Measurements from ENCODE around the gene HAPLN3.

HAPLN3 gene

DNA sequence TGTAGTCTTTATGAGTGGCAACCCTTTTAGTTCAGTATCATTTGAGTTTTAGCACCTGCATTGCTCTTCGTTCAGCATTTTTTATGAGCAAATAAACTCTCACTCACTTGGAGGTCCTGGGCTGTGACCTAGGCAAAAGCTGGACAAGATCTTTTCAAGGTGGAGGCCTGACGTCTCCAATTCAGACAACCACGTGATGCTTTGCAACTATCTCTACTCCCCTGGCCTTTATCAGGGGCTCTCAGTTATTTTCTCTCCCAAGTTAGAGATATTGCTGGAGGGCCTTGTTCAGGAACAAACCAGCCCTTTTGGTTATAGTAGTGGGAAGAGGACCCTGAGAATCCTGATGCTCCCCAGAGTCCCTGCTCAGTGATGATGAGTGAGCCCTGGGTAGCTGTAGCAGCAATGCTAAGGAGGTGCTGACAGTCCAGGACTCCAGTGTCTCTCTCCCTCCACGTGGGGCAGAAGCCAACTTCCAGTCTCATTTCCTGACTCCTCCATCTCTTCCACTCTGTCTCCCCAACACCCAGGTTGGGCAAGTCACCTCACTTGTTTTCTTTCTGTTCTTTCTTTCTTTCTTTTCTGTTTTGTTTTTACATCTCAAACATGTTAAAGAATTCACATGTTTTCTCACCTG is 30.4 kb downstream of the HAPLN3 start:
- no peak for DNase-seq (ENCODE audit: low read depth in 2 of 3, low spot score in 1 of 3)

DNA sequence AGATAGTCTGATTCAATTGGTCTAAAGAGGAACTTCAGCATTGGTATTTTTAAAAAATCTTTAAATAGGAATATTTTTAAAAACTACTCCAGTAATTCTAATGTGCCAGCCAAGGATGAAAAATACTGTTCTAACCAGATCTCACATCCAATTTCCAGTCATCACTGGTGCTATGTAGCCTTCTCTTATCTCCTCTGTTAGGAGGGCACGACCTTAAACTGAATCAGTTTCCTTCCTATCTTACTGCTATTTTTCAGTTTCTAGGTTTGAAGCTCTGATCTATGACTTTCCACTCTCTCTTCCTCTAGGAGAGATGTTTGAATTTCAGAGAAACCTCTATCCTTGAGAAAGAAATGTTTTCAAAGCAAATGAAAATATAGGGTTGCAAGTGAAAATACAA is 31.9 kb downstream of the HAPLN3 start:
- DNase-seq (ENCODE audit: low read depth in 2 of 3, low spot score in 1 of 3): no peak

DNA sequence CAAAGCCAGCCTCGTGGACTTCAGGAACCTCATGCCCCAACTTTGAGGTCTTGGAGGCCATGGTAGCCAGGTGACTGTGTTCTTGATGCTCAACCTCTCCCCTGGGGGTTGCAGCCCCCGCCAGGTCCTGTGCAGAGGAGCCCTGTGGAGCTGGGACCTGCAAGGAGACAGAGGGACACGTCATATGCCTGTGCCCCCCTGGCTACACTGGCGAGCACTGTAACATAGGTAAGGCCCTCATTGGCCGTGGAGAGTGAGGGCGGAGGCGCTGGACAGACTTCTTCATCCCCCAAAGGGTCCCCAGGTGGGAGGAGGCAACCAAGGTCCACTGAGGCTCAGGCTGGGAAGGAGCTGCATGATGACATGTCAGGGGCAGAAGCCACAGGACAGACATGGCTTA is 35.1 kb downstream of the HAPLN3 start:
- DNase-seq (ENCODE audit: low read depth in 2 of 3, low spot score in 1 of 3): no peak

DNA sequence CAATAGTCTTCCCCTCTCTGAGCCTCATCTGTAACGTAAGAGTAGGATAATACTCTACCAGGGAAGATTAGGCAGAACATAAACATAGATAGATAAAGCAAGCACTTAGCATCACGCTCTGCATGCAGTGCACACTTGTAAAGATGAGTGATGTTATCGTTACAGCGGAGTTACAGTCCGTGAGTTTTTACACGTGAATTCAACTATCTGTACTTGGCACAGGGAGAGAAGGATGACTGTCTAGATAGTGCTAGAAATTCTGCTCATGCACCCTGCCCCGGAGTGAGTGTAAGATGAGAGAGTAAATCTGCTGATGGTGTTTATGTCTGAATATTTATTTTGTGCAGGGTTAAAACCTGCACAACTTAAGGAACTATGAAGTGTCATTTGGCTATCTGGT is 35.8 kb downstream of the HAPLN3 start:
- no peak for DNase-seq (ENCODE audit: low read depth in 2 of 3, low spot score in 1 of 3)

DNA sequence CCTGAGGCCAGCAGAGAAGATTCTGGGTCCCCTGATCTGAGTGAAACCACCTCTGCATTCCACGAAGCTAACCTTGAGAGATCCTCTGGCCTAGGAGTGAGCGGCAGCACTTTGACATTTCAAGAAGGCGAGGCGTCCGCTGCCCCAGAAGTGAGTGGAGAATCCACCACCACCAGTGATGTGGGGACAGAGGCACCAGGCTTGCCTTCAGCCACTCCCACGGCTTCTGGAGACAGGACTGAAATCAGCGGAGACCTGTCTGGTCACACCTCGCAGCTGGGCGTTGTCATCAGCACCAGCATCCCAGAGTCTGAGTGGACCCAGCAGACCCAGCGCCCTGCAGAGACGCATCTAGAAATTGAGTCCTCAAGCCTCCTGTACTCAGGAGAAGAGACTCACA is 36.4 kb downstream of the HAPLN3 start:
- DNase-seq (ENCODE audit: low read depth in 2 of 3, low spot score in 1 of 3): no peak

DNA sequence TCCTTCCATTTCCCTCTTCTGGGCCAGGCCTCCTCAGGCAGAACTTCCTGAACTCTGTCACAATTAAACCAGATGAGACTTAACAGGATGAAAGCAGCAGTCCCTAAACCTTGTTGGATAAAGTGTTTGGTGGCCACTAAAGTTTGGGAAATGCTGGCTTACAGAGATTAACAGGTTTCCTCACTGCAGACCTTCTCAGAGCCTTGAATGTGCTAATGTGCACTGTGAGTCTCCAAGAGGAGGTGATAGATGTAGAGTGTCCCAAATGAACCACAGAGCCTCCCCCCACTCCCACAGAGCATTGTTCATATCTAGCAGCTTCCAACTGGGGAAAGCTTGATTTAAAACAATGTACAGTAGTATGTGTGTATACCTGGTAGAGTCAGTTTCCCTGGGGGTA is 42.9 kb downstream of the HAPLN3 start:
- DNase-seq (ENCODE audit: low read depth in 2 of 3, low spot score in 1 of 3): no peak

DNA sequence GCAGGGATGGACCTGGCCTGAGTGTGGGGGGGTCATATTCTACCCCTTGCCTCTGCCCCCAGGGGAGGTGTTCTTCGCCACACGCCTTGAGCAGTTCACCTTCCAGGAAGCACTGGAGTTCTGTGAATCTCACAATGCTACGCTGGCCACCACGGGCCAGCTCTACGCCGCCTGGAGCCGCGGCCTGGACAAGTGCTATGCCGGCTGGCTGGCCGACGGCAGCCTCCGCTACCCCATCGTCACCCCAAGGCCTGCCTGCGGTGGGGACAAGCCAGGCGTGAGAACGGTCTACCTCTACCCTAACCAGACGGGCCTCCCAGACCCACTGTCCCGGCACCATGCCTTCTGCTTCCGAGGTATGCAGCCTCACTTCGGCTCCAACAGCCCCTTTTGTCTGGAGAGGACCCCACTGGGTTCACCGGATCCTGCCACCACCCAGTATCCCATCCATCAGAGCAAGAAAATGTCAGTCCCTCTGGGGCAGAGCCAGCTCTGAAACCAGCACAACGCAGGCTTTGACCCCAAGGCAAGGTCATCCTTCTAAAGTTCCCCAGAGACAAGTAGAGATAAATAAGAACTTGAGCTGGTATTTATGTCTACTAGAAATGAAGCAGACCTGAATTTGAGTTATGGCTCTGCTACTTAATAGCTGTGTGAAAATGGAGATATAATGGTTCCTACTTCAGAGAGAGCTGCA is 45.8 kb downstream of the HAPLN3 start:
- DNase-seq (ENCODE audit: low read depth in 2 of 3, low spot score in 1 of 3): no peak

DNA sequence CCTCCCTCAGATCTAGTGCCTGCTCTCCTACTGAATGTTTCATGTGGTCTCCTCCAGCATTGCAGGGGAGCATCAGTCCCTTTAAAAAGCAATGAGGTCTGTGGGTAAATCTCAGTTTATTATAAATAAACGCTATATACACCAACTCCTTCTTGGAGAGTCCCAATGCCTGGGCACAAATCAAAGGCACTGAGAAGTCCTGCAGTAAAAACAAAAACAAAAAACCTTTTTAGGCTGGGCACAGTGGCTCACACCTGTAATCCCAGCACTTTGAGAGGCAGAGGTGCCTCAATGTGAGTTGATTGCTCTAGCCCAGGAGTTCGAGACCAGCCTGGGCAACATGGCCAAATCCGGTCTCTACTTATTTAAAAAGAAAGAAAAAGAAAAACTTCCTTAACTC is 47.1 kb downstream of the HAPLN3 start:
- no peak for DNase-seq (ENCODE audit: low read depth in 2 of 3, low spot score in 1 of 3)

DNA sequence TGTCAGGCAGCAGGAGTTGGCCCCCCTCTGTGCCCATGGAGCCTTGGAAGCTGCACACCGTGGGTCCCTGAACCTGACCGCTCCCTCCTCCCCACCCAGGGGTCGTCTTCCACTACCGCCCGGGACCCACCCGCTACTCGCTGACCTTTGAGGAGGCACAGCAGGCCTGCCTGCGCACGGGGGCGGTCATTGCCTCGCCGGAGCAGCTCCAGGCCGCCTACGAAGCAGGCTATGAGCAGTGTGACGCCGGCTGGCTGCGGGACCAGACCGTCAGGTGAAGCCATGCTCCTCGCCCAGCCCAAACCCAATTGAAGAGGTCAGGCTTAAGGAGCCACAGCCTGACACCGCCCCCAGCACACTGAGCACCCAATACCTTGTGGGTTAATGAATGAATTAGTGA is 48.2 kb downstream of the HAPLN3 start:
- no peak for DNase-seq (ENCODE audit: low read depth in 2 of 3, low spot score in 1 of 3)

DNA sequence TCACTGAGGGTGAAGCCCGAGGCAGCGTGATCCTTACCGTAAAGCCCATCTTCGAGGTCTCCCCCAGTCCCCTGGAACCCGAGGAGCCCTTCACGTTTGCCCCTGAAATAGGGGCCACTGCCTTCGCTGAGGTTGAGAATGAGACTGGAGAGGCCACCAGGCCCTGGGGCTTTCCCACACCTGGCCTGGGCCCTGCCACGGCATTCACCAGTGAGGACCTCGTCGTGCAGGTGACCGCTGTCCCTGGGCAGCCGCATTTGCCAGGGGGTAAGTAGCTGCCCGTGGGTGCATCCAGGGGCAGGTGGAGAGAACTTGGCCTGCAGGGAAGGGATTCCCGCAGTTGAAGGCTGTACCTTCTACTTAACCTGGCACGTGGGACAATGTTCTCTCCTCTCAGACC is 49.7 kb downstream of the HAPLN3 start:
- DNase-seq (ENCODE audit: low read depth in 2 of 3, low spot score in 1 of 3): no peak

DNA sequence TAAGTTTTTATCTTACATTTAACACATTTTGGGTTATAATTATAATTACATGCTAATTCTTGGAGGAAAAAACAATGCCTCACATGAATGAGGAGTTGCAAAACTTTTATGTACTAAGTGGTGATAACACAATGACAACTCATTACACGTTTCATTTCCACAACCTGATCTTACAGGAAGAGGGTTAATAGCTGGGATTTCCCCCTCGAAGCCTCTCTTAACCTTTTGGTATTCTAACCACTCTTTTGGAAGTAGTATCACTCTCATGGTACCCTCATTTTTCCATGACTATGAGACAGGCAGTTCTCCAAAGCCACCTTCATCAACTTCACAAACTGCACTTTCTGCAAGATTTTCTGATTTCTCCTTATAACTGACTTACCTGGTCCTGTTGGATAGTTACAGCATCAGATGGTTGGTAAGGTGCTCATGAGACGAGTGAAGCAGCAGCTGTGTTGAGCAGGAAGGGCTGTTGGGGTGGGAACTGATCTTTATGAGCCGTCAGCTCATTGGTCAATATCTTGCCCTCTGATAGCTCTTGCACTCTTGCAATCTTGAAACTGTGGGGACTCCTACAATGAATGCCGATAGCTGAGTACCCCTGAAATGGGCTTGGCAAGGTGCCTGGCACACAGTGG is 50.5 kb downstream of the HAPLN3 start:
- no peak for DNase-seq (ENCODE audit: low read depth in 2 of 3, low spot score in 1 of 3)

DNA sequence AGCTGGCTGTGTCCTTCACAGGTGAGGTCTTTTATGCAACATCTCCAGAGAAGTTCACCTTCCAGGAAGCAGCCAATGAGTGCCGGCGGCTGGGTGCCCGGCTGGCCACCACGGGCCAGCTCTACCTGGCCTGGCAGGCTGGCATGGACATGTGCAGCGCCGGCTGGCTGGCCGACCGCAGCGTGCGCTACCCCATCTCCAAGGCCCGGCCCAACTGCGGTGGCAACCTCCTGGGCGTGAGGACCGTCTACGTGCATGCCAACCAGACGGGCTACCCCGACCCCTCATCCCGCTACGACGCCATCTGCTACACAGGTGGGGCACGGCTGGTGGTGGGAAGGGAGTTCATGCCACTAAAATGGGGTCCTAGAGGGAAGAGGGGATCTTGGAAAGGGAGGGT is 52.0 kb downstream of the HAPLN3 start:
- no peak for DNase-seq (ENCODE audit: low read depth in 2 of 3, low spot score in 1 of 3)

DNA sequence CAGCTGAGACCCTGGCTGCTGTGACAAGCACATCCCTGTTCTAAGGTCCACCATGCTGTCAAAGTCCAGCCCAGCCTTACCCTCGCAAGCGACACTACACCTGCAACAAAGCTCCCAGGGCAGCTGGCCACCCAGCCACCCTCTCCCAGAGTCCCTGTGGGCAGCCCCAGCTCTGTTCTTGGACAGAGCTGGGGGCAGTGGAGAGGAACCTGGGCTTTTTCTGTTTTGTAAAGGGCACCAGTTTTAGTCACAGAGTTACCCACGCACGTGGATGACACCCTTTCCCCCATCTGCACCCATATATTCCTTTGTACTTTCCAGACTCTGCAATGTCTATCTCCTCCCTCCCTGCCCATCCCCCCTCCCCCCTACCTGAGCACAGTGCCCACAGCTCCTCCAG is 53.2 kb downstream of the HAPLN3 start:
- DNase-seq (ENCODE audit: low read depth in 2 of 3, low spot score in 1 of 3): no peak

DNA sequence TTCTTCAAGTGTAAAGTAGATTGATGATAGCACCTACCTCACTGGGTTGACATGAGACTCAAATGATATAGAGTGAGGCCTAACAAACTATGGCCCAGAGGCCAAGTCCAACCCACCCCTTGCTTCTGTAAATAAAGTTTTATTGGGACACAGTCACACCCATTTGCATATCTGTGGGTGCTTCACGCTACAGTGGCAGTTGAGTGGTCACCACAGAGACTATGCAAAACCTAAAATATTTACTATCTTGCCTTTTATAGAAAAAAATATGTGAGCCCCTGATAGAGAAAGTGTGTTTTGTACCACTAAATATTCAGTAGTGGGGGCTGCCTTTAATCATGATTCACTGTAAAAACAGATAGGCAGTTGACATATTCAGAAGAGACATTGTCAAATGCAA is 54.1 kb downstream of the HAPLN3 start:
- no peak for DNase-seq (ENCODE audit: low read depth in 2 of 3, low spot score in 1 of 3)

DNA sequence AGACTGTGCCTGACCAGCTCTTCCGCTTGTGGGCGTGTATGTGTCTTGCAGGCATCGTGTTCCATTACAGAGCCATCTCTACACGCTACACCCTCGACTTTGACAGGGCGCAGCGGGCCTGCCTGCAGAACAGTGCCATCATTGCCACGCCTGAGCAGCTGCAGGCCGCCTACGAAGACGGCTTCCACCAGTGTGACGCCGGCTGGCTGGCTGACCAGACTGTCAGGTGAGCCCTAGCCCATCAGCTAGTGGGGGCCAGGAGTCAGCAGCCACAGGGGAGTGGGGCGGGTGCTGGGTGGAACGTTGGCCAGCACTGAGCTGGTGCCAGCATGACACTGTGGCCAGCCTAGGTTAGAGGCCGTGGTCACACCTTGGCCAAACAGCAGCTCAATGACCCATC is 55.4 kb downstream of the HAPLN3 start:
- DNase-seq (ENCODE audit: low read depth in 2 of 3, low spot score in 1 of 3): no peak

DNA sequence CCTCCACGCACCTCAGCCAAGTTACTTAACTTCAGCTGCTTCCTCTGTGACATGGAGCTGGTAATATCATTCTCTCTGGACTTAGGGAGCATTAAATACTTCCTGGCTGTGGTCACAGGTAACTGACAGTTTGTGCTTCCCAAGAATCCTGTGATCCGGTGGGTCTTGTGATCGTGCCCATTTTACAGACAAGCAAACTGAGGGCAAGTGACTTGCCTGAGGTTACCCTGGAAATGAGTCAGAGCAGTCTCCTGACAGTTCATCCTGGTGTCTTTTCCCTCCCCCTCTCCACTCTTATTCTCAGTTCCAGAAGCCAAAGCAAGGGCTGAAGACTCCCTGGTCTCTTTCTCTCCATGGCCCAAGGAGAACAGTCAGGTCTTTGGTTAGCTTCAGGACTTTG is 56.2 kb downstream of the HAPLN3 start:
- DNase-seq (ENCODE audit: low read depth in 2 of 3, low spot score in 1 of 3): no peak

DNA sequence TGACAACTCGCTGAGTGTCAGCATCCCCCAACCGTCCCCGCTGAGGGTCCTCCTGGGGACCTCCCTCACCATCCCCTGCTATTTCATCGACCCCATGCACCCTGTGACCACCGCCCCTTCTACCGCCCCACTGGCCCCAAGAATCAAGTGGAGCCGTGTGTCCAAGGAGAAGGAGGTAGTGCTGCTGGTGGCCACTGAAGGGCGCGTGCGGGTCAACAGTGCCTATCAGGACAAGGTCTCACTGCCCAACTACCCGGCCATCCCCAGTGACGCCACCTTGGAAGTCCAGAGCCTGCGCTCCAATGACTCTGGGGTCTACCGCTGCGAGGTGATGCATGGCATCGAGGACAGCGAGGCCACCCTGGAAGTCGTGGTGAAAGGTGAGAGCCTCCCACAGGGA is 56.7 kb downstream of the HAPLN3 start:
- DNase-seq (ENCODE audit: low read depth in 2 of 3, low spot score in 1 of 3): no peak

DNA sequence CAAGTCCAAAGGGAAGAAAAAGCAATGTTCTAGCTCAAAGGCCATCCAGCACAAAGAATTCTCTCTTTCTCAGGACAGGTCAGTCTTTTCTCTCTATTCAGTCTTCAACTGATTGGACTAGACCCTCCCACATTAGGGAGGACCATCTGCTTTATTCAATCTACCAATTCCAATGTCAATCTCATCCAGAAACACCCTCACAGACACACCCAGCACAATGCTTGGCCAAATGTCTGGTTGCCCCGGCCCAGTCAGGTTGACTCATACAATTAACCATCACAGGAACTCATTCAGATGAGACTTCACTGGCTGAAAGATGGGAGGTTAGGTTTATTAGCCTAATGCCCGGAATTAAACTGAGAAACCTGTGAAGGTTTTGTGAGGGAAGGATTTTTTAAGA is 59.7 kb downstream of the HAPLN3 start:
- DNase-seq (ENCODE audit: low read depth in 2 of 3, low spot score in 1 of 3): no peak

DNA sequence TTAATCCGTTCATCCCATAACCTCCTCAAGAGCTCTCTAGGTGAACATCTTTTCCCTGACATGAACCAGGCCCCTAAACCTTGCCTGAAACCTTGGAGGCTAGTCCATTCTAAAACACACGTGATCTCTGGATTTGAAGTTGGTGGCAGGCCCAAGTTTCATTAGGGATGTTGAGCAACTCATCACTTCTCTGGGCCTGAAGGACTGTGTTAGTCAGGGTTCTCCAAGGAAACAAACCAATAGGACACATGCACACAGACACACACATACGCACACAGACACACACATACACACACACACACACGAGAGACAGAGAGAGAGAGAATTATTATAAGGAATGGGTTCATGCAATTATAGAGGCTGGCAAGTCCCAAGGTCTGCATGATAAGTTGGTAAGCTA is 60.2 kb downstream of the HAPLN3 start:
- no peak for DNase-seq (ENCODE audit: low read depth in 2 of 3, low spot score in 1 of 3)

DNA sequence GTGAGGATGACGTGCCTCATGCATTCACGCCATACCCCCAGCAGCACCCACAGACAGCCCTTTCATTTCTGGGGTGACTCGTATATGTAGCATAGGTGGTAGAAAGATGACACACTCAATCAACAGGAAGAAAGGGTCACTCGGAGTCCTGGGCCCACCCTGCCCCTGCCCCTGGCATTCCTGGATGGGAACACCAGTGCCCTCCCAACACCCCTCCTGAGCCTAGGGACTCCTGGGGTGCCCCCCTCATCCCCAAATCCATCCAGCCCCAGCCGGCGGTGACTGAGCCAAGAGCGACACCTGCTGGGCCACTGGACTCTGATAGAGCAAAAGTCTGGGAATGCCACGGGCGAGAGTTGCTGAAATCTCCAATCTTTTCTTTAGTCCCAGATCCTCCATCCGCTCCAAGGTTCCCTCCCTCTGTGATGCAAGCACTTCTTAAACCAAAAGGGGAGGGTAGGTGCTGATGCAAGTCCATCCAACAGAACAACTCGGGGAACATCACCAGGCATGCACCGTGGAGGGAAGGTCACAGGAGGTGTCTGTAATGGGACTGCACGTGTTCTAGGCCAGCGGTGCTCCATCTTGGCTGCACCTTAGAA is 61.0 kb downstream of the HAPLN3 start:
- DNase-seq (ENCODE audit: low read depth in 2 of 3, low spot score in 1 of 3): no peak

DNA sequence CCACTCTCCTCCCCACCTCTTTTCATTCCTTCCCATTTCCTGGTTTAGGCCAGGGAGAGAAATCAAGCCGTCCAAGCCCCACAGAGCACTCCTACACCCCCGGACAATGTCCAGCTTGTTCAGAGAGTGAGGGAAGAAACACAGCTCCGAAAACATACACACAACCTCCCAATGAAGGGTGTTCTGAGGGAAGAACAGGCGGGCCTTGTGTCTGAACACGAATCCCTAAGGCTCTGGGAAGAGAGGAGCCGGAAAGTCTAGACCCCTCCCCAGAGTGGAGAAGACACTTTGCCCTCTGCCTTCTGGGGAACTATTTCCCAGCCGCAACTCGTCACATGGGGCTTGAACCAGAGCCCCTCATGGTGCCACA is 61.6 kb downstream of the HAPLN3 start:
- DNase-seq (ENCODE audit: low read depth in 2 of 3, low spot score in 1 of 3): no peak

Measured in stimulated activated CD4-positive, alpha-beta T cell treated with anti-CD3 and anti-CD28 coated beads, Interleukin-12 subunit alpha, Interleukin-12 subunit beta, amount 100 ng/mL, for 48 hours (primary cell).